A549 (cell line): ENCODE data around the gene GRIK2. TPM values are rescaled to one million over a fixed set of nuclear protein-coding genes. Genes with fewer than 3 reads are reported as not detected.

Source experiments
- ATAC-seq, 2 experiments: fragments of 200-7000 bp in 1 of 2; fragments of >200 bp in 1 of 2; cut with Nextera tagmentation in 1 of 2; cut with Tn5 transposase in 1 of 2; 3 replicates each; pipeline versions ENCODE4 v1.8.0 to v1.9.1; 2018 to 2020; ENCODE audit warnings: mild to moderate bottlenecking in 1 of 2, moderate library complexity in 1 of 2
- CTCF ChIA-PET: fragments of 300-600 bp; sonication (Branson Sonifier 250); formaldehyde crosslinking; extraction: SDS; loops from one replicate; lab custom pipeline; 2021; ENCODE audit warnings: antibody characterized with exemption, inconsistent platforms; lab: Yijun Ruan, JAX
- POLR2A ChIA-PET: fragments of 350-600 bp; formaldehyde crosslinking; extraction: SDS; loops from one replicate; lab custom pipeline; 2021; ENCODE audit warnings: antibody characterized with exemption, inconsistent platforms; lab: Yijun Ruan, JAX
- DNase-seq, 2 experiments: peaks; one replicate each; pipeline versions ENCODE4 v3.0.0 to v3.0.0-alpha.2; 2011 to 2016; ENCODE audit warnings: low read depth in 1 of 2, low spot score in 1 of 2
- FAIRE-seq: peaks from 2 replicates; lab custom pipeline; 2011; peaks lifted over from hg19 to GRCh38; lab: Jason Lieb, UNC
- H3K27ac ChIP-seq, 2 experiments: fragments of >200 bp; sonication (Bioruptor Twin); formaldehyde crosslinking; 3 replicates each; pipeline ENCODE4 v1.5.1; 2016 to 2017
- H3K4me1 ChIP-seq: fragments of >200 bp; sonication (Bioruptor Twin); formaldehyde crosslinking; 3 replicates; pipeline ENCODE4 v1.6.1; 2016
- H3K4me2 ChIP-seq: fragments of >200 bp; sonication (Bioruptor Twin); formaldehyde crosslinking; 3 replicates; pipeline ENCODE4 v1.6.1; 2016
- H3K4me3 ChIP-seq: fragments of >200 bp; sonication (Bioruptor Twin); formaldehyde crosslinking; 3 replicates; pipeline ENCODE4 v1.5.1; 2016
- H3K9me3 ChIP-seq: fragments of >200 bp; sonication (Bioruptor Twin); formaldehyde crosslinking; 3 replicates; pipeline ENCODE4 v1.6.1; 2016
- CBX2 ChIP-seq: fragments of 200-600 bp; sonication (generic); IDR thresholded peaks from 2 replicates; pipeline ENCODE4 v1.6.1; 2016; ENCODE audit warnings: low read depth, mild to moderate bottlenecking, borderline replicate concordance
- CBX8 ChIP-seq: fragments of 200-600 bp; sonication (generic); IDR thresholded peaks from 2 replicates; pipeline ENCODE4 v1.6.1; 2016
- EHF ChIP-seq: fragments of 250-450 bp; sonication (Bioruptor Pico); IDR thresholded peaks from 2 replicates; pipeline ENCODE4 v1.5.0; 2020; ENCODE audit warnings: mild to moderate bottlenecking
- EP300 ChIP-seq, 2 experiments: fragments of >200 bp; sonication (Bioruptor Twin); formaldehyde crosslinking; IDR thresholded peaks; 2 replicates in 1 of 2; 3 replicates in 1 of 2; pipeline ENCODE4 v1.6.1; 2016 to 2017
- FOSB ChIP-seq: fragments of 250-450 bp; sonication (Bioruptor Pico); IDR thresholded peaks from 2 replicates; pipeline ENCODE4 v1.5.0; 2020; ENCODE audit warnings: mild to moderate bottlenecking, moderate library complexity
- FOXS1 ChIP-seq: fragments of 250-450 bp; sonication (Bioruptor Pico); IDR thresholded peaks from 2 replicates; pipeline ENCODE4 v1.5.0; 2020; ENCODE audit warnings: mild to moderate bottlenecking, moderate library complexity
- HOXA7 ChIP-seq: fragments of 250-450 bp; sonication (Bioruptor Pico); IDR thresholded peaks from 2 replicates; pipeline ENCODE4 v1.5.0; 2020; ENCODE audit warnings: mild to moderate bottlenecking, moderate library complexity
- KDM1A ChIP-seq: fragments of 200-600 bp; sonication (generic); IDR thresholded peaks from 2 replicates; pipeline ENCODE4 v1.6.1; 2016; ENCODE audit warnings: low read depth, mild to moderate bottlenecking
- RAD21 ChIP-seq, 2 experiments: fragments of >200 bp in 1 of 2; sonication (Bioruptor Twin) in 1 of 2; formaldehyde crosslinking in 1 of 2; IDR thresholded peaks in 1 of 2; conservative IDR thresholded peaks in 1 of 2; 2 replicates in 1 of 2; 3 replicates in 1 of 2; pipeline ENCODE4 v1.6.1; 2012 to 2018; ENCODE audit warnings: inconsistent platforms in 1 of 2
- RCOR1 ChIP-seq: fragments of 150-350 bp; IDR thresholded peaks from 2 replicates; pipeline ENCODE4 v1.6.1; 2014; ENCODE audit warnings: antibody characterized with exemption, low read length, low read depth
- RFX5 ChIP-seq: fragments of 450-650 bp; IDR thresholded peaks from 2 replicates; pipeline ENCODE4 v1.7.1; 2014; ENCODE audit warnings: antibody characterized with exemption, mild to moderate bottlenecking, moderate library complexity
- SMC3 ChIP-seq: fragments of >200 bp; sonication (Bioruptor Twin); formaldehyde crosslinking; IDR thresholded peaks from 3 replicates; pipeline ENCODE4 v1.6.1; 2018; ENCODE audit warnings: inconsistent platforms
- SREBF2 ChIP-seq: fragments of 450-650 bp; IDR thresholded peaks from 2 replicates; pipeline ENCODE4 v1.6.1; 2014; ENCODE audit warnings: mild to moderate bottlenecking, moderate library complexity
- TP53 ChIP-seq: fragments of 250-450 bp; sonication (Bioruptor Pico); IDR thresholded peaks from 2 replicates; pipeline ENCODE4 v1.5.0; 2021; ENCODE audit warnings: mild to moderate bottlenecking, moderate library complexity
- ZC3H11A ChIP-seq: fragments of 450-650 bp; IDR thresholded peaks from 2 replicates; pipeline ENCODE4 v1.6.1; 2014; ENCODE audit warnings: antibody characterized with exemption, mild to moderate bottlenecking
- ZFP36 ChIP-seq: fragments of 450-650 bp; IDR thresholded peaks from 2 replicates; pipeline ENCODE4 v1.6.1; 2014; ENCODE audit warnings: borderline replicate concordance; ENCODE audit not compliant: partially characterized antibody
- WGBS: methylation state at CpG from one replicate; pipeline ENCODE4 v1.1.6; 2017; ENCODE audit errors: missing lambda C conversion rate; 5-methylcytosine and 5-hydroxymethylcytosine counted together
- polyA plus RNA-seq, 4 experiments: library from polyadenylated mRNA; depleted of rRNA in 3 of 4; stranded (reverse); fragments of >200 nt; fragmentation: RNase III in 1 of 4; extraction: RNeasy Plus Mini Kit Qiagen cat#74134 plus additional on column Dnase treatment in 1 of 4; gene quantifications; 2 replicates in 3 of 4; 3 replicates in 1 of 4; pipeline ENCODE4 v1.2.3, GENCODE V29; 2011 to 2017
- TF ChIP-seq, protein P1 (sequence below): fragments of >200 bp; sonication (Bioruptor Twin); formaldehyde crosslinking; IDR thresholded peaks from 3 replicates; pipeline ENCODE4 v1.6.1; 2016
- TF ChIP-seq, protein P2 (sequence below): fragments of 450-650 bp; IDR thresholded peaks from 2 replicates; pipeline ENCODE4 v1.6.1; 2014; ENCODE audit warnings: antibody characterized with exemption
- TF ChIP-seq, protein P3 (sequence below): fragments of 150-350 bp; IDR thresholded peaks from 2 replicates; pipeline ENCODE4 v1.6.1; 2014; ENCODE audit warnings: low read depth, mild to moderate bottlenecking, low read length
- TF ChIP-seq, protein P4 (sequence below): IDR thresholded peaks from 2 replicates; pipeline ENCODE4 v1.6.1; 2012; ENCODE audit warnings: low read depth, borderline replicate concordance
- TF ChIP-seq, protein P5 (sequence below): fragments of 200-600 bp; sonication (generic); IDR thresholded peaks from 2 replicates; pipeline ENCODE4 v1.6.1; 2016; ENCODE audit warnings: antibody characterized with exemption, mild to moderate bottlenecking, moderate library complexity
- TF ChIP-seq, protein P6 (sequence below): fragments of 250-450 bp; sonication (Bioruptor Pico); IDR thresholded peaks from 2 replicates; pipeline ENCODE4 v1.5.0; 2020; ENCODE audit warnings: low read depth, mild to moderate bottlenecking, moderate library complexity

The GRIK2 gene
- polyA plus RNA-seq, 2 of the 4 experiments (the other 2 are of a cell fraction) = 0.56 to 0.65 TPM

DNA sequence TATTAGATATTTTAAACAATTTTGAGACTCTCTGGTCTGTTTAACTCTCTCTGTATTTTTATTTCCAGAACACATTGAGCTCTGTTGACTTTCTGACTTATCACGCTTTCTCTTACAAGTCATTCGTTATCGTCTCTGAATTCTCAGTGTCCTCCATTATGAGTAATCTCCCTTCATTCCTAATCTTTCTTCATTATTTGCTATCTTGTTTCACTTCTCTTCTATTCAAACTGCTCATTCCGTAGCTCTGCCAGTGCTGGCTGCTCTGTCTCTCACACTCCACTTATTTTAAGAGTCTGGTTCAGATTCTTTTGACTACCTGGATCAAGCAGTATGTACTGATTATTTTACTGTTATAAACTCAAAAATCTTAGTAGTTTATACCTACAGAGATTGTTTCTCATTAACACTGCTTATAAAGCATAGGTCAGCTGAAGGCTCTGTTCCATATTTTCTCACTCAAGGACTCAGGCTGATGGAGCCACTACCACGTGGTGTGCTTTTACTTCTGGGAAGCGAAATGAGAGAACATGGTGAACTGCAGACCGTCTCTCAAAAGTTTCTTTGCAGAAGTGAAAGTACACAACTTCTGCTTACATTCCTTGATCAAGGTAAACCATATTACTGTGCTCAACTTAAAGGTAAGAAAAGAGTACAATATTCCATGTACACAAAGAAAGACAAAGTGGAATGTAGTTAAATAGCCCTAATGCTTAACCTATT is 485.2 kb downstream of the GRIK2 start:
- Histone ChIP-seq H3K4me1 (no peaks in the 10 kb centered on the region), H3K27ac (no peak overlapping the region), H3K9me3 (no peaks in the 10 kb centered on the region), H3K4me2 (no peak overlapping the region), H3K4me3 (no peak overlapping the region)
- no peak for ATAC-seq
- ChIA-PET POLR2A (no interaction called here), CTCF (no interaction called here)
- WGBS = 51% methylated on average over 7 of the region's 7 CpGs
- no peak for DNase-seq
- FAIRE-seq = no peak
- TF ChIP-seq KDM1A (no peak), EHF (CRISPR knock-in tag) (no peak), TP53 (CRISPR knock-in tag) (no peak), FOSB (CRISPR knock-in tag) (no peak)
- TF ChIP-seq, protein P1, sequence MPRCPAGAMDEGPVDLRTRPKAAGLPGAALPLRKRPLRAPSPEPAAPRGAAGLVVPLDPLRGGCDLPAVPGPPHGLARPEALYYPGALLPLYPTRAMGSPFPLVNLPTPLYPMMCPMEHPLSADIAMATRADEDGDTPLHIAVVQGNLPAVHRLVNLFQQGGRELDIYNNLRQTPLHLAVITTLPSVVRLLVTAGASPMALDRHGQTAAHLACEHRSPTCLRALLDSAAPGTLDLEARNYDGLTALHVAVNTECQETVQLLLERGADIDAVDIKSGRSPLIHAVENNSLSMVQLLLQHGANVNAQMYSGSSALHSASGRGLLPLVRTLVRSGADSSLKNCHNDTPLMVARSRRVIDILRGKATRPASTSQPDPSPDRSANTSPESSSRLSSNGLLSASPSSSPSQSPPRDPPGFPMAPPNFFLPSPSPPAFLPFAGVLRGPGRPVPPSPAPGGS = no peak

DNA sequence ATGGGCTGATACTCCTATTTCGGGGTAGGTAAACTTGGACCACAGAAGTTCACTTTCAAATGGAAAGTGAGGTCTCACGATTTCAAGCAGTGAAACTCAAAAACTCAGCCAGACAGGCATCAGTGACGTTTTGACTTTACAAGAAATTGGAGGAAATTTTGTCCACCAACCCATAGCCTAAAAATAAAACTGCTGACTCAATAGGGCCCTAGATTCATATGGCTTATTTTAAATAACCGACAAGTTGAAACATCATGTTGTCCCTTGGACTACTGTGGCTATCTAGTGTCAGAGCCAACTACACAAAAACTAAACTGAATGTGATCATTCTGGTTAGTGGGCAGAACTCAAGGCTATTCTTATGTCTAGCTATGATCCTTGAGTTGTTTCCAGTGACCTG is 486.3 kb downstream of the GRIK2 start:
- no peak overlapping the region for H3K27ac ChIP-seq
- WGBS = 14% methylated on average over 4 of the region's 4 CpGs
- TF ChIP-seq, protein P2, sequence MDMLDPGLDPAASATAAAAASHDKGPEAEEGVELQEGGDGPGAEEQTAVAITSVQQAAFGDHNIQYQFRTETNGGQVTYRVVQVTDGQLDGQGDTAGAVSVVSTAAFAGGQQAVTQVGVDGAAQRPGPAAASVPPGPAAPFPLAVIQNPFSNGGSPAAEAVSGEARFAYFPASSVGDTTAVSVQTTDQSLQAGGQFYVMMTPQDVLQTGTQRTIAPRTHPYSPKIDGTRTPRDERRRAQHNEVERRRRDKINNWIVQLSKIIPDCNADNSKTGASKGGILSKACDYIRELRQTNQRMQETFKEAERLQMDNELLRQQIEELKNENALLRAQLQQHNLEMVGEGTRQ = no peak
- TF ChIP-seq, protein P3, sequence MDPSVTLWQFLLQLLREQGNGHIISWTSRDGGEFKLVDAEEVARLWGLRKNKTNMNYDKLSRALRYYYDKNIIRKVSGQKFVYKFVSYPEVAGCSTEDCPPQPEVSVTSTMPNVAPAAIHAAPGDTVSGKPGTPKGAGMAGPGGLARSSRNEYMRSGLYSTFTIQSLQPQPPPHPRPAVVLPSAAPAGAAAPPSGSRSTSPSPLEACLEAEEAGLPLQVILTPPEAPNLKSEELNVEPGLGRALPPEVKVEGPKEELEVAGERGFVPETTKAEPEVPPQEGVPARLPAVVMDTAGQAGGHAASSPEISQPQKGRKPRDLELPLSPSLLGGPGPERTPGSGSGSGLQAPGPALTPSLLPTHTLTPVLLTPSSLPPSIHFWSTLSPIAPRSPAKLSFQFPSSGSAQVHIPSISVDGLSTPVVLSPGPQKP = no peak
- TF ChIP-seq EP300 (IDR thresholded peaks at IDR 0.05) (no peak), ZFP36 (no peak), RFX5 (no peak), SREBF2 (no peak), TP53 (CRISPR knock-in tag) (no peak), FOXS1 (CRISPR knock-in tag) (no peak), SMC3 (no peak), ZC3H11A (no peak), EHF (CRISPR knock-in tag) (no peak), RCOR1 (no peak), RAD21 (conservative IDR thresholded peaks at IDR 0.05 in 1 of 2, IDR thresholded peaks at IDR 0.05 in 1 of 2) (no peak), CBX8 (no peak), CBX2 (no peak), HOXA7 (CRISPR knock-in tag) (no peak)
- TF ChIP-seq, protein P4, sequence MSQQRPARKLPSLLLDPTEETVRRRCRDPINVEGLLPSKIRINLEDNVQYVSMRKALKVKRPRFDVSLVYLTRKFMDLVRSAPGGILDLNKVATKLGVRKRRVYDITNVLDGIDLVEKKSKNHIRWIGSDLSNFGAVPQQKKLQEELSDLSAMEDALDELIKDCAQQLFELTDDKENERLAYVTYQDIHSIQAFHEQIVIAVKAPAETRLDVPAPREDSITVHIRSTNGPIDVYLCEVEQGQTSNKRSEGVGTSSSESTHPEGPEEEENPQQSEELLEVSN = no peak
- TF ChIP-seq, protein P5, sequence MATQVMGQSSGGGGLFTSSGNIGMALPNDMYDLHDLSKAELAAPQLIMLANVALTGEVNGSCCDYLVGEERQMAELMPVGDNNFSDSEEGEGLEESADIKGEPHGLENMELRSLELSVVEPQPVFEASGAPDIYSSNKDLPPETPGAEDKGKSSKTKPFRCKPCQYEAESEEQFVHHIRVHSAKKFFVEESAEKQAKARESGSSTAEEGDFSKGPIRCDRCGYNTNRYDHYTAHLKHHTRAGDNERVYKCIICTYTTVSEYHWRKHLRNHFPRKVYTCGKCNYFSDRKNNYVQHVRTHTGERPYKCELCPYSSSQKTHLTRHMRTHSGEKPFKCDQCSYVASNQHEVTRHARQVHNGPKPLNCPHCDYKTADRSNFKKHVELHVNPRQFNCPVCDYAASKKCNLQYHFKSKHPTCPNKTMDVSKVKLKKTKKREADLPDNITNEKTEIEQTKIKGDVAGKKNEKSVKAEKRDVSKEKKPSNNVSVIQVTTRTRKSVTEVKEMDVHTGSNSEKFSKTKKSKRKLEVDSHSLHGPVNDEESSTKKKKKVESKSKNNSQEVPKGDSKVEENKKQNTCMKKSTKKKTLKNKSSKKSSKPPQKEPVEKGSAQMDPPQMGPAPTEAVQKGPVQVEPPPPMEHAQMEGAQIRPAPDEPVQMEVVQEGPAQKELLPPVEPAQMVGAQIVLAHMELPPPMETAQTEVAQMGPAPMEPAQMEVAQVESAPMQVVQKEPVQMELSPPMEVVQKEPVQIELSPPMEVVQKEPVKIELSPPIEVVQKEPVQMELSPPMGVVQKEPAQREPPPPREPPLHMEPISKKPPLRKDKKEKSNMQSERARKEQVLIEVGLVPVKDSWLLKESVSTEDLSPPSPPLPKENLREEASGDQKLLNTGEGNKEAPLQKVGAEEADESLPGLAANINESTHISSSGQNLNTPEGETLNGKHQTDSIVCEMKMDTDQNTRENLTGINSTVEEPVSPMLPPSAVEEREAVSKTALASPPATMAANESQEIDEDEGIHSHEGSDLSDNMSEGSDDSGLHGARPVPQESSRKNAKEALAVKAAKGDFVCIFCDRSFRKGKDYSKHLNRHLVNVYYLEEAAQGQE = no peak
- TF ChIP-seq, protein P1 = no peak
- TF ChIP-seq, protein P6, sequence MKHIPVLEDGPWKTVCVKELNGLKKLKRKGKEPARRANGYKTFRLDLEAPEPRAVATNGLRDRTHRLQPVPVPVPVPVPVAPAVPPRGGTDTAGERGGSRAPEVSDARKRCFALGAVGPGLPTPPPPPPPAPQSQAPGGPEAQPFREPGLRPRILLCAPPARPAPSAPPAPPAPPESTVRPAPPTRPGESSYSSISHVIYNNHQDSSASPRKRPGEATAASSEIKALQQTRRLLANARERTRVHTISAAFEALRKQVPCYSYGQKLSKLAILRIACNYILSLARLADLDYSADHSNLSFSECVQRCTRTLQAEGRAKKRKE (CRISPR knock-in tag) = no peak
- TF ChIP-seq, all 56 proteins: peak for 0
- no peaks in the 10 kb centered on the region for H3K9me3 ChIP-seq
- ATAC-seq (no peak), FAIRE-seq (no peak), DNase-seq (no peak)
- no peaks in the 10 kb centered on the region for H3K4me1 ChIP-seq
- CTCF ChIA-PET = no interaction called here
- POLR2A ChIA-PET = no interaction called here
- no peak overlapping the region for H3K4me2 ChIP-seq
- no peak overlapping the region for H3K4me3 ChIP-seq
